Measurements from ENCODE around the gene WDR33.

Gene WDR33

GRCh38 chr2:127660291-127660578 lies 150.7 kb downstream of the WDR33 start:
- DNase-seq (ENCODE audit: low read depth) = no peak
- no peak for TF ChIP-seq CTCF (conservative IDR thresholded peaks at IDR 0.05; ENCODE audit: control insufficient read depth, insufficient read depth, low read depth, low read length)
- no peak overlapping the region for H3K4me3 ChIP-seq (ENCODE audit: control insufficient read depth, low read depth, low read length)

GRCh38 chr2:127659408-127660290 lies 151.3 kb downstream of the WDR33 start:
- no peak for DNase-seq (ENCODE audit: low read depth)
- H3K4me3 ChIP-seq (ENCODE audit: control insufficient read depth, low read depth, low read length) = no peak overlapping the region
- no peak for TF ChIP-seq CTCF (conservative IDR thresholded peaks at IDR 0.05; ENCODE audit: control insufficient read depth, insufficient read depth, low read depth, low read length)

- no peak for DNase-seq (ENCODE audit: low read depth)
Measured at GRCh38 chr2:127658641-127659407, 152.1 kb downstream of the WDR33 start.

DNA sequence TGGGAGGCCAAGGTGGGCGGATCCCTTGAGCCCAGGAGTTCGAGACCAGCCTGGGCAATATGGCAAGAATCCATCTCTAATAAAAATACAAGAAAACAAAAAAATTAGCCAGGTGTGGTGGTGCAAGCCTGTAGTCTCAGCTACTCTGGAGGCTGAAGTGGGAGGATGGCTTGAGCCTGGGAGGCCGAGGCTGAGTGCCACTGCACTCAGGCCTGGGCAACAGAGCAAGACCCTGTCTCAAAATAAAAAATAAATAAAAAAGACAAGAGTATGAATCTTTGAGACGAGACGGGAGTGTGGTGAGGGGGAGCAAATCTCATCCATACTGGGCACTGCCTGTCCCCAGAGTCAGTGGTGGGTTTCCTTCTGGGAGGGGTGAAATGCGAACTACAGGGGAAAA lies 152.8 kb downstream of the WDR33 start:
- no peak for DNase-seq (ENCODE audit: low read depth)
- no peak overlapping the region for H3K4me3 ChIP-seq (ENCODE audit: control insufficient read depth, low read depth, low read length)
- no peak for TF ChIP-seq CTCF (conservative IDR thresholded peaks at IDR 0.05; ENCODE audit: control insufficient read depth, insufficient read depth, low read depth, low read length)

More at GRCh38 chr2:127658641-127659407, 152.1 kb downstream of the WDR33 start:
- H3K4me3 ChIP-seq (ENCODE audit: control insufficient read depth, low read depth, low read length) = no peak overlapping the region
- TF ChIP-seq CTCF (conservative IDR thresholded peaks at IDR 0.05; ENCODE audit: control insufficient read depth, insufficient read depth, low read depth, low read length) = no peak

DNA sequence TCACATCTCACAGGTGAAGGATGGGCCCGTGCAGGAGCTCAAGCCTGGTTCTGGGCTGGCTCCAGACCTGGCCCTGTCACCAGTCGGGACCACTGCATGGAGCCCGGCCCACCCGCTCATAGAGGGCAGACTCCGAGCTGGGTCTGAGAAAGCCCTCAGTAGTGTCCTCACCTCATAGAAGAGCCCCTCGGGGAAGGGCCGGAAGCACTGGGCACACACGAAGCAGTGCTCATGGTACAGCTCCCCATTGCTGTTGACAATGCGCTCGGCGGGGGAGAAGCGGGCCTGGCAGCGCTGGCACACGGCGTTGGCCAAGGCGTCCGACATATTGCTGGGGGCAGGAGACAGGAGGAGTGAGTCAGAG lies 153.8 kb downstream of the WDR33 start:
- H3K4me3 ChIP-seq (ENCODE audit: control insufficient read depth, low read depth, low read length) = no peak overlapping the region
- TF ChIP-seq CTCF (conservative IDR thresholded peaks at IDR 0.05; ENCODE audit: control insufficient read depth, insufficient read depth, low read depth, low read length) = no peak

GRCh38 chr2:127656569-127657231 lies 154.3 kb downstream of the WDR33 start:
- TF ChIP-seq CTCF (conservative IDR thresholded peaks at IDR 0.05; ENCODE audit: control insufficient read depth, insufficient read depth, low read depth, low read length) = no peak
- no peak overlapping the region for H3K4me3 ChIP-seq (ENCODE audit: control insufficient read depth, low read depth, low read length)
- DNase-seq (ENCODE audit: low read depth) = no peak

More for the DNA sequence above, 153.8 kb downstream of the WDR33 start:
- DNase-seq (ENCODE audit: low read depth) = no peak

Data from fibroblast of mammary gland (primary cell).